GM10847 (cell line): ENCODE data around the gene OPCML.

Experiments used
- POLR2A ChIP-seq: IDR thresholded peaks from 2 replicates; pipeline ENCODE4 v1.6.1; 2011; ENCODE audit not compliant: insufficient read length; ENCODE audit errors: extremely low read depth

OPCML gene

DNA sequence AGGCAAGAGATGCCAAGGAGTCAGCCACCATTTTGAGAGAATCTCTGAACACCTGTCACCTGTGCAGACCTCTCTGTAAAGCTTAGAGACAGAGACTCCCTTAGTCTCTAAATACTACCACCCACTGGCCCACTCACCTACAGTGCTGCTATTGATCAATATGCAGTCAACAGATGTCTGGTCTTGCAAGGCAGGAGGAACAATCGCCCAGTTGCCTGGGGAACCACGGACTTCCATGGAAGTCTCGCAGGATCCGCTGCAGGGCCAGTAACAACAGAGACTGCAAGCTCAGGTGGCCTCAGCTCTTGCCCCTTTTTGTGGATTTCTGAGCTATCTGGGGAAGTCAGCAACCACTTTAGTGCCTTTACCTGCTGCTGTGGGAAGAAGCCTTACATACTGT is 195.1 kb downstream of the OPCML start:
- TF ChIP-seq POLR2A, result no peak

DNA sequence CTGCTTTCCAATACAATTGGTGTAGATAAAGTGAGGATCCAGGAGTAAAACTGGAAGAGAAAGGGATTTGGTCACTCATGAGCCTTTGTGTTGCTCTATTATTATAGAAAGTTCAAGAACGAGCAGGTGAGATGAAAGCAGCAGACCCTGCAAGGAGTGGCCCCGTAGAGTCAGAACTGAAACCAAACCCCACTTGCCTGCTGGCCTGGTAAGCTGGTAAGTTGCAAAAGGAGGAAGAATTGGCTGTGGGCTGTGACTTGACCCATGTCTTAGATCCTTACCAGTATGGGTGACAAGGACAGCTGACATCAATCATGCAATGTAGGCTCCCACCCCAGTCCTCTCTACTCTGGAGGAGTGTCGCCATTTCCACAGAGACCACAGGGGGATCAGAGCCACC is 201.3 kb downstream of the OPCML start:
- TF ChIP-seq POLR2A, result no peak

DNA sequence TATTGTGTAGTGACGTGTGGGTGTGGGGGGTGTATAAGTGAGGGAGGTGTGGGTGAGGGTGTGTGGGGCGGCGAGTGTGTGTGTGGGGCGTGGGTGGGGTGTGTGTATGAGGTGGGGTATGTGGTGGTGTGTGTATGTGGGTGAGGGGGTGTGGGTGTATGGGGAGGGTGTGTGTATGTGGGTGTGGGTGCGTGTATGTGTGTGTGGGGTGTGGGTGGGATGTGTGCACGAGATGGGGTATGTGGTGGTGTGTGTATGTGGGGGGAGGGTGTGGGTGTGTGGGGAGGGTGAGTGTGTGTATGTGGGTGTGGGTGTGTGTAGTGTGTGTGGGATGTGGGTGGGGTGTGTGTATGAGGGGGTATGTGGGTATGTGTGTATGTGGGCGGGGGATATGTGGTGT is 205.5 kb downstream of the OPCML start:
- no peak for TF ChIP-seq POLR2A

DNA sequence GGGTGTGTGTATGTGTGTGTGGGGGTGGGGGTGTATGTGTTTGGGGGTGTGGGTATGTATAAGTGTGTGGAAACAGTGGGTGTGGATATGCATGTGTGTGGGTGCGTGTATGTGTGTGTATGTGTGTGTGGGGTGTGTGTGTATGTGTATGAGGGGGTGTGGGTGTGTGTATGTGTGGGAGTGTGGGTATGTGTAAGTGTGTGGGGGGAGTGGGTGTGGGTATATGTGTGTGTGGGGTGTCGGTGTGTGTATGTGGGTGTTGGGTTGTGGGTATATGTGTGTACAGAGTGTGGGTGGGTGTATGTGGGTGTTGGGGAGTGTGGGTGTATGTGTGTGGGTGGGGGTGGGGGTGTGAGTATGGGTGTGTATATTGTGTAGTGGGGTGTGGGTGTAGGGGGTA is 206.0 kb downstream of the OPCML start:
- TF ChIP-seq POLR2A, result no peak

DNA sequence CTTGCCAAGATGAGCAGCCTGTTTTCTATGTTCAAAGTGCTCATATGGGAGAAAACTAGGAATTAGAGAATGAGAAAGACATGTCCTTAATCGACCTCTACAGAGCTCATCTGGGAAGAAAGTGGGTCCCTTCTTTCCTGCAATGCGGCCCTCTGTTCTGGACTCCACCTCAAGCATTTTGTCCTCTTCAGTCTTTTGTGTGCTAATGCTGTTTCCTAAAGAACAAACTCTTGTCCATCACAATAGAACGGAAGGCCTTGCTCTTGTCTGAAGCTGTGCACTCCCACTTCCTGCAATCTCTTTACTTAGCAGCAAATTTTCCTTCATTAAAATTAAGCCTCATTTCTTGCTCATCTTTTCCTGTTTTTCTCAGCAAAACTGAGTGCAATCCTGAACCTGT is 206.6 kb downstream of the OPCML start:
- no peak for TF ChIP-seq POLR2A

DNA sequence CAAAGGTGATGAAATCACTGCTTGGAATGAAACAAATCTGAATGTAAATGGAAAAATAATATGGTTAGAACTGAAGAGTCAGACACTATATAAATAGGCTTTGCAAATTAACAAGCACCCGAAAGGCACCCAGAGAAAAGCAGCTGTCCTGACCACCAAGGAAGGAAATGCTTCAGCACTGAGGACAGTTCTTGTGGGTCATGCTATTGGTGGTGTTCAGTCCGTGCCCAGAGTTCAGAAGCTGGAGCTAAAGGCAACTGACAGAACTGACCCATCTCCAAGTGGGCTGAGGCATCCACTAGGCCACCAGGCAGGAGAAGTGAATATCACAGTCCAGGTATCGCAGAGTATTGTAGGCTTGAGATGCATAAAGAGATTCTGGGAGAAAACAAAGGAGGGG is 208.9 kb downstream of the OPCML start:
- TF ChIP-seq POLR2A, result no peak

DNA sequence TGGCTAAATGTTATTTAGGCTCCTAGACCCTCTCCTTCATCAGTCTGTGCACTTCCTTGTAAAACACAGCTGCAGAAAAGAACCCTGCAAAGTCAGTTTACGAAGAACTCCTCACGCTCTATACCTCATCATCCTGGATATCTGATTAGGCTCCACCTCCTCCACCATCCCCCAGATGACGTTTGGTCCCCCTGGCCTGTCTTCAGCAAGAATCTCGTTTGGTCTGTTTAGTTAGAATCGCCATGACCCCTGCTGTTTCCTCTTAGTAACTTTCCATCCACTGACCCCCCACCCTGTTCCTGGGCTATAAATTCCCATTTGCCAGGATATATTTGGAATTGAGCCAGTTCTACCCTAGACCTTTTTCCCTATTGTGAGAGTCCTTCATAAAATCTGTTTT is 214.1 kb downstream of the OPCML start:
- no peak for TF ChIP-seq POLR2A

DNA sequence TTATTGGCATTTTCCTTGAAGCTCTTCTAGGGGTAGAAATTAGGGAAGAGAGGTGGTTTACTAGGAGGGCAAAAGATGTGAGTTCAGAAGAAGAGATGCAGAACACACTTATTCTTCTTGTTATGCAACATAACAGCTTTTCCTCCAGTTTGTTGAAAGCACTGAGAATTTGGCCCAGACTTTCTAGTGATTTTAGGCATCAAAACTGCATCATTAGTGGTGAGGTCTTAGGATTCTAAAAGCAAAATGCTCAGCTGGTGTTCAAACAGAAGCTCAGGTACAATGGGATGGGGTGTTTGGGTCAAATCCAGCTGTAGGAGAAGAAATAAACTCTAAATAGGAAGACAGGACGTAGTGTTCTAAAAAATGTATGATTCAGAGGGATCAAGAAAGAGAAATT is 221.1 kb downstream of the OPCML start:
- no peak for TF ChIP-seq POLR2A

DNA sequence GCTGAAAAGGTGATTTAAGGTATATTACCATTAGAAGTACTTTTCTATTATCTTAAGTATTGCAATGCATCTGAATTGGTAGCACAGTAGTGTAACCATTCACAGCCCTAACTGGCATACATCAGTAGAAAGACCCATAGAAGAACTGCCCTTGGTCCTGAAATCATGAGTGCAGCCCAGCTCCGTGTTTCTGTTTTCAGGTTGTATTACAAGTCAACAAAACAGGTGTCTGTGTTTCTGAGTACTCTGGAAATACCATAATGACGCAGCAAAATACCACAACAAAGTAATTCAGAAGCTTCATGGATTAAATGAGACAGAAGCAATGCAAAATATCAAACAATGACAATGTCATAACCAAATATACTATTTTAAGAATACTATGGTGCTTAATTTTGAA is 226.3 kb downstream of the OPCML start:
- TF ChIP-seq POLR2A, result no peak

DNA sequence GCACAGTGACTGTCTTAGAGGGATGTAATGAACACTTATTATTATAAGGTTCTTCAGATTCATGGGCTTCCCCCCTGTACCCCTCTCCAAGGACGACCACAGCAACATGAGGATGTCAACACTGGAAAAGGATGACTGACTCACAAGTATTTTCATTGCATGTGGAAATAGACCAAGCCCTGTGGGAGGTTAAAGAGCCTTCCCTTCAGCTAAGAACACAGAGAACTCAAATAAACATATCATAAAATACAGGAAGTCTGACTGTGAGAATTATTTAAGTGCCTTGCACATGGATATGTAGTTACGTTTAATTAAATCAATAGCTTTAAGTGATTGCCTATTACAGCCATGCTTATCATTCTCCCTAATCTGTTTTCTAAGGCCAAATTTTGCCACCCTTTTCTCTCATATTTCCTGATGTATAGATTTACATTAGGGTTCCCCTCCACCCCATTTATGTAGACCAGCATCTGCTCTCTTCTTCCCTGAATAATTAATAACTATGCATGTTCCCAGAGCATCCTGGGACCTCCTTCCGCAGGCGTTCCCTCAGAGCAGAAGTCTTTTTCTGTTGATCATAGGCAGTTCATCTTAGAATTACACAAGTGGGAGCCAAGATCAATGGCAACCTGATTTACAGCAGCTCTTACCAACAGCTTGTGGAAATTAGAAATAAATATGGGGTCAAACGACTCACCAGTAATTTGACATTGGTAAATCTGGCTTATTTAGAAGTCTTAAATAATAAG is 226.9 kb downstream of the OPCML start:
- no peak for TF ChIP-seq POLR2A

DNA sequence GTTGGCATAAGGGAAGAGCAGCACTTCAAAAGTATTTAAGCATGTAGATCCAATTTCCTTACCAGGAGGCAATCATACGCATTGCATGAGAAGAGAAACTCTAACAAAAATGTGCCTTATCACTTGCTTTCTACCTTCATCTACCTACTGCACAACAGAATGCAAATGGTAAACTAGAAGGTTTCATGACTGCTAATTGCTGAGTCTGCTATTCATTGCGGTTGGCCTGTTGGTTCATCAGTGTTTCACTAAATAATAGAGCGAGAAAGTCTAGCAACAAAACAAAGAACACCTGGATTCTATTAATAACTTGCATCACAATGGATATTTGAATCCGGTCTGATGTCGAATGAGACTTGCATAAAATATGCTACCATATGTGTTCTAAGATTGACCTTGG is 229.0 kb downstream of the OPCML start:
- TF ChIP-seq POLR2A, result no peak

DNA sequence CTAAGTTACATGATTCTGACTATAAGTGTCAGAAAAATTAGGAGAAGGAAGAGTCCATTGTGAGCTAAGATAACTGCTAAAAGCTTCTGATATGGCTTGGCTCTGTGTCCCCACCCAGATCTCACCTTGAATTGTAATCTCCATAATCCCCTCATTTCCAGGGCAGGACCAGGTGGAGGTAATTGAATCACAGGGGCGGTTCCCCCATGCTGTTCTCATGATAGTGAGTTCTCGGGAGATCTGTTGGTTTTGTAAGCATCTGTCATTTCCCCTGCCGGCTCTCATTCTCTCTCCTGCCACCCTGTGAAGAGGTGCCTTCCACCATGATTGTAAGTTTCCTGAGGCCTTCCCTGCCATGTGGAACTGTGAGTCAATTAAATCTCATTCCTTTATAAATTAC is 230.2 kb downstream of the OPCML start:
- no peak for TF ChIP-seq POLR2A

DNA sequence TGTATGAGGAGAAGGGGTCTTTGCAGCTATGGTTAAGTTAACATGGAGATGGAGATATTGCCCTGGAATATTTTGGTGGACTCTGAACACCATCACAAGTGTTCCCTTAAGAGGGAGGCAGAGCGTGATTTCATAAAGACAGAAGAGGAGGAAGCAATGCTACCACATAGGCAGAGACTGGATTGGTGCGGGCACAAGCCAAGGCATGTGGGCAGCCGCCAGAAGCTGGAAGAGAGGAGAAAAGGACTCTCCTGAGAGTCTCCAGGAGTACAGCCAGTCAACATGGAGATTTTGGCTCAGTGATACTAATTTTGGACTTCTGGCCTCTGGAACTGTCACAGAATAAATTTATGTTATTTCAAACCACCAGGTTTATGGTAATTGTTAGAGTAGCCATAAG is 231.6 kb downstream of the OPCML start:
- TF ChIP-seq POLR2A, result no peak

DNA sequence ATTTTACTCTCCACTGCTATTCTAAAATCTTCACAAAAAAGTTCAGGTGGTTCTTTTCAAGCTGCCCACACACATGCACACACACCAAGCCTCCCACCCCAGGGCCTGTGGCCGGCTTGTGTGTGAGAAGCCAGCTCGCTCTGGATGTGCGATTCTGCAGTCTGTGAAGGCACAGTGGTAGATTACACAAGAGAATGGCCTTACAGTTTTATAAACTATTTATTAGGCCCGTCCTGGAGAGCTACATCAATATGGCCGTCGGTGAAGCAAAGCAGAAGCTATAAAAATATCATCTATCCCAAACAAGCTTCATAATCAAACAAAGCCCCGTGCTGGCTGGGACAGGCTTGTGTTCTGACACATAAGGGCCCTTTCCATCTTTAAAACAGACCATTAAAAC is 240.5 kb downstream of the OPCML start:
- TF ChIP-seq POLR2A, result no peak

DNA sequence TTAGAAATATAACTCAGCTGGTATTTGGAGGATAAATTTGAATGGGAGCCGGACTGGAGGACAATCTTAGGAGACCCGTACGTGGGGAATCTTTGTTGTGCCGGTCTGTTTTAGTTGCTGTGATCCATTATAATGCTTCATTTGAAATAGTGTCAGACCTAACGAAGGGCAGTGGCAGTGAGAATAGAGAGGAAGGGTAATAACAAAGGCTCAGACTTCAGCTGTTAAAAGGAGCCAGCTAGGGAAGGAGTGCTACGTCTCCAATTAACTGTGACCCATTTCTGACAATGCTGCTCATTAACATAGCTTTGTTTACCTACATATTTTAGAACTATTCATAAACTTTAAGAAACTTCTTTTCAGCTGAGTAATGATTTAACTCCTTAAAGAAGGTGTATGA is 246.9 kb downstream of the OPCML start:
- TF ChIP-seq POLR2A, result no peak

DNA sequence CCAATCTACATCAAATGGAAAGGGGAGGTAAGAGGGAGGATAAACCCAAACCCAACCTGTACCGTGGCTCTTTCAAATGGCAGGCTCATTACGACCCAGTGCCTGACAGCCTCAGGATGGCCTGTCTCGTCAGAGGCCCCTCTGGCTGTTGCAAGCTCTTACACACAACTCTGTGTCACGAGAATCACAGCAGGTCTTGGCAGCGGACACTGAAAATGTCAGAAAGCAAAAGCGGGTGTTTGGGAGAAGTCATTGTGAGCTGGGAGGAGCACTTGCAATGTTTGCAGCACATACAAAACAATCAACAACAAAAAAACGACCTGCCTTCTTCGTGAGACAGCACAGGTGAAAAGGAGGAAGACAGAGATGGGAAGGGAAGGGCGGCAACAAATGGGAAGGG is 248.1 kb downstream of the OPCML start:
- no peak for TF ChIP-seq POLR2A

DNA sequence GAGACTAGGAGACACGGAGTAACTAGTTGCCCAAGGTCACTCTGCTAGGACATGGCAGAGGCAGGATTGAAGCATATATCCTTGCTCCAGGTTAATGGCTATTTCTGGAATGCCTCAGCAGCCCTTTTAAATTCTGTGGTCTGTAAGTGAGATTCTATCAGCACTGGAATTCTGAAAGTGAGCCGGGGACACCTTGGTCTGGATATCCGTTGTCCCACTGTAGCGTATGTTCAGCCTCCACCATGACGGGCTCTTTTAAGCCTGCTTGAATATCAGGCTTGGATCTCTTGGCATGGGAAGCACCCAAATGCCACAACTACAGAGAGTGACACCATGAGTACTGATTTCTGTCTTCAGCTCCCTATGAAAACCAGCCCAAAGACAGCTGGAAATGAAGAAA is 254.4 kb downstream of the OPCML start:
- TF ChIP-seq POLR2A, result no peak
